ENCODE data around the gene HGS. TPM values are rescaled to one million over a fixed set of nuclear protein-coding genes. Genes with fewer than 3 reads are reported as not detected.
A peak's percentile ranks its signal among the peaks of the same experiment; 100 is the strongest.

The HGS gene
- total and polyA plus RNA-seq, 2 of the 13 experiments (the other 11 are each of a cell fraction or from before 2014, with no cell fraction given): 73.3 to 78.1 TPM

DNA sequence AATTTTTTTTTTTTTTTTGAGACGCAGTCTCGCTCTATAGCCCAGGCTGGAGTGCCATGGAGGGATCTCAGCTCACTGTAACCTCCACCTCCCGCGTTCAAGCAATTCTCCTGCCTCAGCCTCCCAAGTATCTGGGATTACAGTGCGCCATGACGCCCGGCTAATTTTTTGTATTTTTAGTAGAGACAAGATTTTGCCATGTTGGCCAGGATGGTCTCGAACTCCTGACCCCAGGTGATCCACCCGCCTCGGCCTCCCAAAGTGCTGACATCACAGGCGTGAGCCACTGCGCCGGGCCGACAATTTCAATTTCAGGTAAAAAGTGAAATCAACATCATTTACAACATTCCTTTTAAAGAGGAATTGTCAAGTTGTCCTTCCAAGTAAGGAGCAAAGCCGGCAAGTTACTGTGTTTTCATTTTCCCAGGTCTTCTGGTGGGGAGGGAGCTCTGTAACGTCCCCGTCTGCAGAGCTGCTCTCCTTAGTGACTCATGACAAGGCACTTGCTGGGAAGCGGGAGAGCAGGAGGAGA lies 47.8 kb upstream of the HGS start (continued):
- no peak for TF ChIP-seq CBX5 (CRISPR knock-in tag; IDR thresholded peaks at IDR 0.05; ENCODE audit: borderline replicate concordance)
- TF ChIP-seq, protein P1, sequence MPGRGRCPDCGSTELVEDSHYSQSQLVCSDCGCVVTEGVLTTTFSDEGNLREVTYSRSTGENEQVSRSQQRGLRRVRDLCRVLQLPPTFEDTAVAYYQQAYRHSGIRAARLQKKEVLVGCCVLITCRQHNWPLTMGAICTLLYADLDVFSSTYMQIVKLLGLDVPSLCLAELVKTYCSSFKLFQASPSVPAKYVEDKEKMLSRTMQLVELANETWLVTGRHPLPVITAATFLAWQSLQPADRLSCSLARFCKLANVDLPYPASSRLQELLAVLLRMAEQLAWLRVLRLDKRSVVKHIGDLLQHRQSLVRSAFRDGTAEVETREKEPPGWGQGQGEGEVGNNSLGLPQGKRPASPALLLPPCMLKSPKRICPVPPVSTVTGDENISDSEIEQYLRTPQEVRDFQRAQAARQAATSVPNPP (CRISPR knock-in tag; IDR thresholded peaks at IDR 0.05): no peak
- no peak for TF ChIP-seq KLF15 (CRISPR knock-in tag; IDR thresholded peaks at IDR 0.05; ENCODE audit: borderline replicate concordance)
- TF ChIP-seq, protein P2, sequence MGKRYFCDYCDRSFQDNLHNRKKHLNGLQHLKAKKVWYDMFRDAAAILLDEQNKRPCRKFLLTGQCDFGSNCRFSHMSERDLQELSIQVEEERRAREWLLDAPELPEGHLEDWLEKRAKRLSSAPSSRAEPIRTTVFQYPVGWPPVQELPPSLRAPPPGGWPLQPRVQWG (CRISPR knock-in tag; IDR thresholded peaks at IDR 0.05; ENCODE audit: borderline replicate concordance, low read depth): no peak
- TF ChIP-seq GTF2F1 (IDR thresholded peaks at IDR 0.05; ENCODE audit: low read length): no peak
- no peak for TF ChIP-seq ZNF10 (CRISPR knock-in tag; IDR thresholded peaks at IDR 0.05; ENCODE audit: borderline replicate concordance, low read depth)
- 0 out of 2 replicates have a peak, but pooled peaks have one; percentile 21 for TF ChIP-seq AFF4 (CRISPR knock-in tag; IDR thresholded peaks at IDR 0.05)
- no peak; the same call in 1 of the 2 replicates for TF ChIP-seq ZNF547 (CRISPR knock-in tag; IDR thresholded peaks at IDR 0.05)
- TF ChIP-seq SNAPC2 (CRISPR knock-in tag; IDR thresholded peaks at IDR 0.05): no peak
- no peak for TF ChIP-seq PCBP1 (IDR thresholded peaks at IDR 0.05; ENCODE audit: borderline replicate concordance, low read depth, low read length)
- no peak for TF ChIP-seq SAFB2 (CRISPR knock-in tag; IDR thresholded peaks at IDR 0.05; ENCODE audit: borderline replicate concordance, low read depth)
- TF ChIP-seq BORCS8-MEF2B (CRISPR knock-in tag; IDR thresholded peaks at IDR 0.05): 0 out of 2 replicates have a peak, but pooled peaks have one; percentile 38
- TF ChIP-seq ZNF598 (CRISPR knock-in tag; IDR thresholded peaks at IDR 0.05; ENCODE audit: borderline replicate concordance): peak; percentile 76; the same call in 1 of the 2 replicates
- TF ChIP-seq TCF7L2 (IDR thresholded peaks at IDR 0.05; ENCODE audit: low read depth, low read length): no peak
- 0 out of 2 replicates have a peak, but pooled peaks have one; percentile 30 for TF ChIP-seq YEATS2 (CRISPR knock-in tag; IDR thresholded peaks at IDR 0.05; ENCODE audit: borderline replicate concordance)
- no peak for TF ChIP-seq FOXK2 (IDR thresholded peaks at IDR 0.05)
- 0 out of 2 replicates have a peak, but pooled peaks have one; percentile 26 for TF ChIP-seq CREM (IDR thresholded peaks at IDR 0.05)
- no peak for TF ChIP-seq CREM (CRISPR knock-in tag; IDR thresholded peaks at IDR 0.05)
- TF ChIP-seq, protein P3, sequence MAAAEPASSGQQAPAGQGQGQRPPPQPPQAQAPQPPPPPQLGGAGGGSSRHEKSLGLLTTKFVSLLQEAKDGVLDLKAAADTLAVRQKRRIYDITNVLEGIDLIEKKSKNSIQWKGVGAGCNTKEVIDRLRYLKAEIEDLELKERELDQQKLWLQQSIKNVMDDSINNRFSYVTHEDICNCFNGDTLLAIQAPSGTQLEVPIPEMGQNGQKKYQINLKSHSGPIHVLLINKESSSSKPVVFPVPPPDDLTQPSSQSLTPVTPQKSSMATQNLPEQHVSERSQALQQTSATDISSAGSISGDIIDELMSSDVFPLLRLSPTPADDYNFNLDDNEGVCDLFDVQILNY (CRISPR knock-in tag; conservative IDR thresholded peaks at IDR 0.05): no peak
- no peak for TF ChIP-seq TMF1 (CRISPR knock-in tag; IDR thresholded peaks at IDR 0.05; ENCODE audit: low read depth)
- no peak for TF ChIP-seq YEATS4 (CRISPR knock-in tag; IDR thresholded peaks at IDR 0.05; ENCODE audit: borderline replicate concordance)
- no peak for TF ChIP-seq ZBTB43 (CRISPR knock-in tag; conservative IDR thresholded peaks at IDR 0.05)
- 0 out of 2 replicates have a peak, but pooled peaks have one; percentile 7 for TF ChIP-seq EEA1 (CRISPR knock-in tag; IDR thresholded peaks at IDR 0.05; ENCODE audit: borderline replicate concordance)
